Mesendoderm (in vitro differentiated cells): ENCODE results near the gene PRPF31.

Experiments
- DNase-seq: peaks from one replicate; pipeline ENCODE4 v3.0.0; 2013
- H2AK5ac ChIP-seq: 2 replicates; pipeline ENCODE4 v1.6.1; 2013; ENCODE audit warnings: low read length, inconsistent platforms
- H2BK120ac ChIP-seq: 2 replicates; pipeline ENCODE4 v1.6.1; 2013; ENCODE audit warnings: low read depth, mild to moderate bottlenecking, low read length, moderate library complexity, mixed read lengths
- H2BK15ac ChIP-seq: replicated peaks from 2 replicates; pipeline ENCODE4 v1.6.1; 2013; ENCODE audit warnings: low read depth, mild to moderate bottlenecking, moderate library complexity
- H2BK5ac ChIP-seq: 2 replicates; pipeline ENCODE4 v1.6.1; 2013; ENCODE audit warnings: low read length, inconsistent platforms
- H3K18ac ChIP-seq: 2 replicates; pipeline ENCODE4 v1.6.1; 2013; ENCODE audit warnings: mild to moderate bottlenecking, low read length, mixed read lengths
- H3K23ac ChIP-seq: one replicate; pipeline ENCODE4 v1.6.1; 2013; ENCODE audit warnings: low read length
- H3K27ac ChIP-seq: 2 replicates; pipeline ENCODE4 v1.5.1; 2013; ENCODE audit warnings: low read depth, mild to moderate bottlenecking, inconsistent platforms, low read length, moderate library complexity
- H3K27me3 ChIP-seq: 2 replicates; pipeline ENCODE4 v1.6.1; 2013; ENCODE audit warnings: low read length, control low read depth, mild to moderate bottlenecking, inconsistent platforms; ENCODE audit not compliant: insufficient read depth, poor library complexity
- H3K36me3 ChIP-seq: 2 replicates; pipeline ENCODE4 v1.6.1; 2013; ENCODE audit warnings: low read length, inconsistent platforms; ENCODE audit not compliant: control insufficient read depth, insufficient read depth
- H3K4ac ChIP-seq: one replicate; pipeline ENCODE4 v1.6.1; 2013; ENCODE audit warnings: low read depth, mild to moderate bottlenecking, low read length, moderate library complexity
- H3K4me1 ChIP-seq: 2 replicates; pipeline ENCODE4 v1.6.1; 2013; ENCODE audit warnings: low read depth, low read length, inconsistent platforms; ENCODE audit not compliant: control insufficient read depth
- H3K4me2 ChIP-seq: 2 replicates; pipeline ENCODE4 v1.6.1; 2013; ENCODE audit warnings: low read length
- H3K4me3 ChIP-seq: 2 replicates; pipeline ENCODE4 v1.5.1; 2013; ENCODE audit warnings: mild to moderate bottlenecking, low read length
- H3K56ac ChIP-seq: one replicate; pipeline ENCODE4 v1.6.1; 2013; ENCODE audit warnings: low read length
- H3K79me1 ChIP-seq: 2 replicates; pipeline ENCODE4 v1.6.1; 2013; ENCODE audit warnings: low read length, inconsistent platforms
- H3K79me2 ChIP-seq: 2 replicates; pipeline ENCODE4 v1.6.1; 2013; ENCODE audit warnings: mild to moderate bottlenecking, low read length; ENCODE audit not compliant: control insufficient read depth, insufficient read depth
- H3K9ac ChIP-seq: 2 replicates; pipeline ENCODE4 v1.6.1; 2013; ENCODE audit warnings: low read length, inconsistent platforms
- H4K5ac ChIP-seq: one replicate; pipeline ENCODE4 v1.6.1; 2013; ENCODE audit warnings: low read length
- H4K8ac ChIP-seq: one replicate; pipeline ENCODE4 v1.6.1; 2013; ENCODE audit warnings: low read depth, mild to moderate bottlenecking, control low read depth, low read length, moderate library complexity
- WGBS: extraction: QIAGEN DNeasy Blood & Tissue Kit; methylation state at CpG from one replicate; pipeline ENCODE4 v1.1.7; 2013; ENCODE audit warnings: low lambda C conversion rate, missing lambda C conversion rate; ENCODE audit not compliant: insufficient coverage; ENCODE audit errors: extremely low coverage; 5-methylcytosine and 5-hydroxymethylcytosine counted together

Gene PRPF31

GRCh38 chr19:54148158-54148557, 32.6 kb downstream of the PRPF31 start:
- Histone ChIP-seq H3K27me3 (no peaks in the 10 kb centered on the region), H2BK15ac (no peak overlapping the region), H3K18ac (no peak overlapping the region), H2BK120ac (no peak overlapping the region), H3K4me1 (no peaks in the 10 kb centered on the region), H3K9ac (no peak overlapping the region), H3K4ac (no peak overlapping the region), H3K36me3 (peaks cover 43% of the 10 kb centered on the region), H3K79me1 (peaks cover 5% of the 10 kb centered on the region), H3K23ac (no peak overlapping the region), H3K56ac (no peak overlapping the region), H3K27ac (no peak overlapping the region), H3K4me2 (no peak overlapping the region), H4K5ac (no peak overlapping the region), H3K79me2 (no peaks in the 10 kb centered on the region), H2AK5ac (no peak overlapping the region), H3K4me3 (no peak overlapping the region), H4K8ac (no peak overlapping the region), H2BK5ac (no peak overlapping the region)
- DNase-seq, result no peak
- no CpG with 5 or more reads among the region's 19 CpGs for WGBS

- H3K4me2 ChIP-seq, result no peak overlapping the region
- no peak overlapping the region for H2BK120ac ChIP-seq
- H3K27ac ChIP-seq, result no peak overlapping the region
- no peak overlapping the region for H3K23ac ChIP-seq
- DNase-seq, result no peak
- H3K4me3 ChIP-seq, result no peak overlapping the region
- H2AK5ac ChIP-seq, result no peak overlapping the region
- H3K56ac ChIP-seq, result no peak overlapping the region
- no peaks in the 10 kb centered on the region for H3K4me1 ChIP-seq
- H3K9ac ChIP-seq, result no peak overlapping the region
- H3K36me3 ChIP-seq, result peaks cover 44% of the 10 kb centered on the region
- no peak overlapping the region for H3K4ac ChIP-seq
- no peak overlapping the region for H4K5ac ChIP-seq
- no peak overlapping the region for H2BK5ac ChIP-seq
- no peak overlapping the region for H3K18ac ChIP-seq
- H2BK15ac ChIP-seq, result no peak overlapping the region
- no peaks in the 10 kb centered on the region for H3K27me3 ChIP-seq
- no CpG with 5 or more reads among the region's 12 CpGs for WGBS
- no peak overlapping the region for H4K8ac ChIP-seq
- H3K79me1 ChIP-seq, result peaks cover 3% of the 10 kb centered on the region
- H3K79me2 ChIP-seq, result no peaks in the 10 kb centered on the region
These were observed 33.7 kb downstream of the PRPF31 start for GRCh38 chr19:54149021-54149812.

GRCh38 chr19:54151362-54152035, 35.9 kb downstream of the PRPF31 start:
- Histone ChIP-seq H3K23ac (no peak overlapping the region), H3K4me3 (no peak overlapping the region), H3K18ac (no peak overlapping the region), H3K9ac (no peak overlapping the region), H3K4ac (no peak overlapping the region), H3K79me1 (no peaks in the 10 kb centered on the region), H4K8ac (no peak overlapping the region), H4K5ac (no peak overlapping the region), H3K56ac (no peak overlapping the region), H2BK120ac (no peak overlapping the region), H2BK15ac (no peak overlapping the region), H3K4me1 (no peaks in the 10 kb centered on the region), H3K4me2 (no peak overlapping the region), H3K27ac (no peak overlapping the region), H2BK5ac (no peak overlapping the region), H2AK5ac (no peak overlapping the region), H3K36me3 (peaks cover 40% of the 10 kb centered on the region), H3K79me2 (no peaks in the 10 kb centered on the region), H3K27me3 (no peaks in the 10 kb centered on the region)
- DNase-seq, result no peak
- WGBS, result no CpG with 5 or more reads among the region's 23 CpGs

- Histone ChIP-seq H4K5ac (no peak overlapping the region), H3K27me3 (no peaks in the 10 kb centered on the region), H3K4me2 (no peak overlapping the region), H3K4me1 (no peaks in the 10 kb centered on the region), H2BK15ac (no peak overlapping the region), H3K27ac (no peak overlapping the region), H3K56ac (no peak overlapping the region), H3K36me3 (peaks cover 32% of the 10 kb centered on the region), H3K79me2 (no peaks in the 10 kb centered on the region), H3K23ac (no peak overlapping the region), H3K9ac (no peak overlapping the region), H2BK120ac (no peak overlapping the region), H3K4me3 (no peak overlapping the region), H2BK5ac (no peak overlapping the region), H4K8ac (no peak overlapping the region), H3K4ac (no peak overlapping the region), H3K79me1 (no peaks in the 10 kb centered on the region), H3K18ac (no peak overlapping the region), H2AK5ac (no peak overlapping the region)
- no CpG with 5 or more reads among the region's 12 CpGs for WGBS
- no peak for DNase-seq
These were observed 36.7 kb downstream of the PRPF31 start for GRCh38 chr19:54152267-54152666.

GRCh38 chr19:54152878-54153524, 37.4 kb downstream of the PRPF31 start:
- Histone ChIP-seq H2BK120ac (no peak overlapping the region), H3K4me2 (no peak overlapping the region), H3K18ac (no peak overlapping the region), H3K4ac (no peak overlapping the region), H2AK5ac (no peak overlapping the region), H2BK5ac (no peak overlapping the region), H4K5ac (no peak overlapping the region), H3K56ac (no peak overlapping the region), H3K27me3 (no peaks in the 10 kb centered on the region), H3K79me1 (no peaks in the 10 kb centered on the region), H3K27ac (no peak overlapping the region), H3K4me3 (no peak overlapping the region), H3K23ac (no peak overlapping the region), H3K79me2 (no peaks in the 10 kb centered on the region), H3K36me3 (peaks cover 27% of the 10 kb centered on the region), H2BK15ac (no peak overlapping the region), H3K4me1 (no peaks in the 10 kb centered on the region), H4K8ac (no peak overlapping the region), H3K9ac (no peak overlapping the region)
- WGBS, result no CpG with 5 or more reads among the region's 25 CpGs
- no peak for DNase-seq
